GM12892 (cell line): ENCODE measurements around the gene KAZN.

Experiments
- POLR2A ChIP-seq: IDR thresholded peaks from 2 replicates; pipeline ENCODE4 v1.6.1; 2011; ENCODE audit warnings: low read depth, low read length, control low read depth
- POLR2AphosphoS5 ChIP-seq: IDR thresholded peaks from 2 replicates; pipeline ENCODE4 v1.6.1; 2011; ENCODE audit warnings: low read depth, low read length, control low read depth
- TAF1 ChIP-seq: IDR thresholded peaks from 2 replicates; pipeline ENCODE4 v1.6.1; 2011; ENCODE audit warnings: low read depth, mild to moderate bottlenecking, control low read depth, low read length, borderline replicate concordance

- TF ChIP-seq POLR2A (no peak), POLR2AphosphoS5 (no peak), TAF1 (no peak)
Observed at GRCh38 chr1:14894811-14895560, 296.5 kb downstream of the KAZN start.
